ENCODE measurements around the gene RADIL.

RADIL gene

DNA sequence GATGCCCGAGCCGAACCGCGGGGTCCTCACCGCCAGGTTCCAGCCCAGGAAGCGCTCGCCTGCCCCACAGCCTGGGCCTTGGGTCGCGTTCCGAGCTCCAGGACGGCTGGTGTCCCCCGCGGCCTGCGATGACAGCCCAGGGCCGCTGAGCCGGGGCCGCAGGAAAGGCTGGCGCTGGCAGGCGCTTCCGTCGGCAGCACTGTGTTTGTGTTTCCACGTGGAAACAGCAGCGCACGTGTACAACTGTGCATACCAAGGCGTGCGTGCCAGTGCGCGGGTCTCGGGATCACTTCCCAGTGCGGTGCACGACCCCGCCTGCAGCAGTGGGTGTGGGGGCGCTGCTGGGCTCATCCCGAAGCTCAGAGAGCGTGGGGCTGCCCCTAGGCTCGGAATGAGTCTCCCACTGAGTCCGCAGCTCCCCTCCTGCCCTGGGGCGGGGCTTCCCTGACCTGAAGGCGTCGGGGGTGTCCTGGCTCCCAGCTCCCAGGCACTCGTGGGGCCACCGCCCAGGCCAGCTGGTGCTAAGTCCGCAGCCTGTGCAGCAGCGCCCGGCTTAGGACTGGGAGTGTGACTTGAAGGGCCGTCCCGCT, 90.9 kb downstream of the RADIL start:
- peaks cover 0 to 36% of the 10 kb centered on the region in 2 experiments; a peak in 1 of 3 replicates for H3K36me3 ChIP-seq (ENCODE audit: control insufficient read depth in 2 of 2, insufficient read depth in 1 of 2, low read length in 2 of 2)
- ChIA-PET CTCF (interaction anchor here (0.6 to 1.4 kb wide), 2 partner anchors 33 to 181 kb away, joined by 3 to 4 read pairs; no protein-coding TSS in a partner anchor), POLR2A (no interaction called here)
- H3K27ac ChIP-seq (ENCODE audit: extremely low read depth, low read depth, low read length): no peak overlapping the region
- no peak overlapping the region for H3K4me3 ChIP-seq (ENCODE audit: low read depth, low read length)
- no peaks in the 10 kb centered on the region for H3K9me3 ChIP-seq (ENCODE audit: control insufficient read depth, insufficient read depth, low read depth, low read length)
- no peak for TF ChIP-seq ZNF239 (tag by site-specific recombination; IDR thresholded peaks at IDR 0.05)
- TF ChIP-seq ZNF112 (tag by site-specific recombination; IDR thresholded peaks at IDR 0.05): no peak
- TF ChIP-seq ZNF48 (tag by site-specific recombination; IDR thresholded peaks at IDR 0.05): no peak
- TF ChIP-seq, protein P1, sequence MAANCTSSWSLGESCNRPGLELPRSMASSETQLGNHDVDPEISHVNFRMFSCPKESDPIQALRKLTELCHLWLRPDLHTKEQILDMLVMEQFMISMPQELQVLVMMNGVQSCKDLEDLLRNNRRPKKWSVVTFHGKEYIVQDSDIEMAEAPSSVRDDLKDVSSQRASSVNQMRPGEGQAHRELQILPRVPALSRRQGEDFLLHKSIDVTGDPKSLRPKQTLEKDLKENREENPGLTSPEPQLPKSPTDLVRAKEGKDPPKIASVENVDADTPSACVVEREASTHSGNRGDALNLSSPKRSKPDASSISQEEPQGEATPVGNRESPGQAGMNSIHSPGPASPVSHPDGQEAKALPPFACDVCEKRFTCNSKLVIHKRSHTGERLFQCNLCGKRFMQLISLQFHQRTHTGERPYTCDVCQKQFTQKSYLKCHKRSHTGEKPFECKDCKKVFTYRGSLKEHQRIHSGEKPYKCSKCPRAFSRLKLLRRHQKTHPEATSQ (tag by site-specific recombination; IDR thresholded peaks at IDR 0.05): no peak
- TF ChIP-seq, protein P2, sequence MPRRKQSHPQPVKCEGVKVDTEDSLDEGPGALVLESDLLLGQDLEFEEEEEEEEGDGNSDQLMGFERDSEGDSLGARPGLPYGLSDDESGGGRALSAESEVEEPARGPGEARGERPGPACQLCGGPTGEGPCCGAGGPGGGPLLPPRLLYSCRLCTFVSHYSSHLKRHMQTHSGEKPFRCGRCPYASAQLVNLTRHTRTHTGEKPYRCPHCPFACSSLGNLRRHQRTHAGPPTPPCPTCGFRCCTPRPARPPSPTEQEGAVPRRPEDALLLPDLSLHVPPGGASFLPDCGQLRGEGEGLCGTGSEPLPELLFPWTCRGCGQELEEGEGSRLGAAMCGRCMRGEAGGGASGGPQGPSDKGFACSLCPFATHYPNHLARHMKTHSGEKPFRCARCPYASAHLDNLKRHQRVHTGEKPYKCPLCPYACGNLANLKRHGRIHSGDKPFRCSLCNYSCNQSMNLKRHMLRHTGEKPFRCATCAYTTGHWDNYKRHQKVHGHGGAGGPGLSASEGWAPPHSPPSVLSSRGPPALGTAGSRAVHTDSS (tag by site-specific recombination; IDR thresholded peaks at IDR 0.05): no peak
- TF ChIP-seq ZEB2 (tag by site-specific recombination; IDR thresholded peaks at IDR 0.05): no peak
- no peak for TF ChIP-seq ZNF549 (tag by site-specific recombination; IDR thresholded peaks at IDR 0.05)
- no peak for TF ChIP-seq SP3 (tag by site-specific recombination; IDR thresholded peaks at IDR 0.05)
- TF ChIP-seq, protein P3, sequence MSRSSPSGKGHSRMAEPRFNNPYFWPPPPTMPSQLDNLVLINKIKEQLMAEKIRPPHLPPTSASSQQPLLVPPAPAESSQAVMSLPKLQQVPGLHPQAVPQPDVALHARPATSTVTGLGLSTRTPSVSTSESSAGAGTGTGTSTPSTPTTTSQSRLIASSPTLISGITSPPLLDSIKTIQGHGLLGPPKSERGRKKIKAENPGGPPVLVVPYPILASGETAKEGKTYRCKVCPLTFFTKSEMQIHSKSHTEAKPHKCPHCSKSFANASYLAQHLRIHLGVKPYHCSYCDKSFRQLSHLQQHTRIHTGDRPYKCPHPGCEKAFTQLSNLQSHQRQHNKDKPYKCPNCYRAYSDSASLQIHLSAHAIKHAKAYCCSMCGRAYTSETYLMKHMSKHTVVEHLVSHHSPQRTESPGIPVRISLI (tag by site-specific recombination; IDR thresholded peaks at IDR 0.05): no peak
- no peak for TF ChIP-seq ZNF530 (tag by site-specific recombination; IDR thresholded peaks at IDR 0.05; ENCODE audit: low read depth)
- no peak for TF ChIP-seq ZNF629 (tag by site-specific recombination; IDR thresholded peaks at IDR 0.05)
- TF ChIP-seq ZNF610 (tag by site-specific recombination; IDR thresholded peaks at IDR 0.05; ENCODE audit: borderline replicate concordance): no peak
- no peak for TF ChIP-seq ZNF266 (tag by site-specific recombination; IDR thresholded peaks at IDR 0.05; ENCODE audit: low read depth)
- TF ChIP-seq ZNF624 (tag by site-specific recombination; IDR thresholded peaks at IDR 0.05): no peak
- TF ChIP-seq ZNF596 (tag by site-specific recombination; IDR thresholded peaks at IDR 0.05): no peak
- TF ChIP-seq ZNF843 (tag by site-specific recombination; IDR thresholded peaks at IDR 0.05): no peak
- TF ChIP-seq ZNF776 (tag by site-specific recombination; IDR thresholded peaks at IDR 0.05; ENCODE audit: borderline replicate concordance): no peak
- no peak for TF ChIP-seq ZNF404 (tag by site-specific recombination; IDR thresholded peaks at IDR 0.05)
- TF ChIP-seq ZNF175 (tag by site-specific recombination; IDR thresholded peaks at IDR 0.05): no peak
- no peaks in the 10 kb centered on the region; the same call in 1 of the 2 replicates for H3K4me1 ChIP-seq (ENCODE audit: control insufficient read depth, insufficient read depth, low read length)

DNA sequence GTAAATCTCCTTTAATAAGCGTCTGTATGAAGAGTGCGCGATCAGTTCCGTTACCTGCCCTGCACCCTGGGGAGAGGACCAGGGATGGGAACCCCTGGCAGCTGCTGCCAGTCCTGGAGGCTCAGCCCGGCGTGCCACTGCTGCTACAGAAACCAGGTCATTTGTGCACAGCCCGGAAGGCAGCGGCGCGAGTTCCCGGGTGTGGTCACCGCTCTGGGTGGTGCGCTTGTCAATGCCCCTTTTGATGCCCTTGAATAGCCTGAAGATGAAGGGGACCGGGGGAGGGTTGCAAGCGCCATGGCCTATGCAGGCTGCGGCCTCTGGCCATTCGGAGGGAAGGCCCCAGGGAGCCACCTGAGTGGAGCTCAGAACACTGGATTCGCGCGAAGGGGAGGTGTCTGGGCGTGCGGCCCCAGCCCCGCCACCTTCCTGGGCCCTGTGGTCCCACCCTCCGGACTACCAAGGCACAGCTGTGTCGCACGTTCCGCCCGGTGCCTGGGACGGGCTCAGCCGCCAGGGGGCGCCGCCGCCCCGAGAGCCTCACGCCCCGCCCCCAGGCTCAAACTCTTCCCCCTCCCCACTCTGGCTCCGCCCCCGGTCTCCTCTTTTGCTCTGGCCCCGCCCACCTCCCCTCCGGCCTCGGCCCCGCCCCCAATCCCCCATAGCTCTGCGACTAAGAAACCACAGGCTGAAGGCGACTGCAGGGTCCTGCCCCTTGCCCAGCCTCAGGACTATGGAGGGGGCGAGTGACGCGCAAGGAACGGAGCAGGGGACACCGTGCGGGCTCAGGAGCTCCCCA, 91.6 kb downstream of the RADIL start:
- Histone ChIP-seq H3K27ac (ENCODE audit: extremely low read depth, low read depth, low read length) (no peak overlapping the region), H3K4me3 (ENCODE audit: low read depth, low read length) (no peak overlapping the region), H3K9me3 (ENCODE audit: control insufficient read depth, insufficient read depth, low read depth, low read length) (no peaks in the 10 kb centered on the region), H3K4me1 (ENCODE audit: control insufficient read depth, insufficient read depth, low read length) (no peaks in the 10 kb centered on the region; the same call in 1 of the 2 replicates), H3K36me3 (ENCODE audit: control insufficient read depth in 2 of 2, insufficient read depth in 1 of 2, low read length in 2 of 2) (peaks cover 0 to 39% of the 10 kb centered on the region in 2 experiments; a peak in 1 of 3 replicates)
- ChIA-PET POLR2A (no interaction called here), CTCF (interaction anchor here (0.5 to 1.4 kb wide), 5 partner anchors 16 to 1659 kb away, joined by 3 to 4 read pairs (median 3); partner anchors contain the start of gene AP5Z1)
- TF ChIP-seq, protein P4, sequence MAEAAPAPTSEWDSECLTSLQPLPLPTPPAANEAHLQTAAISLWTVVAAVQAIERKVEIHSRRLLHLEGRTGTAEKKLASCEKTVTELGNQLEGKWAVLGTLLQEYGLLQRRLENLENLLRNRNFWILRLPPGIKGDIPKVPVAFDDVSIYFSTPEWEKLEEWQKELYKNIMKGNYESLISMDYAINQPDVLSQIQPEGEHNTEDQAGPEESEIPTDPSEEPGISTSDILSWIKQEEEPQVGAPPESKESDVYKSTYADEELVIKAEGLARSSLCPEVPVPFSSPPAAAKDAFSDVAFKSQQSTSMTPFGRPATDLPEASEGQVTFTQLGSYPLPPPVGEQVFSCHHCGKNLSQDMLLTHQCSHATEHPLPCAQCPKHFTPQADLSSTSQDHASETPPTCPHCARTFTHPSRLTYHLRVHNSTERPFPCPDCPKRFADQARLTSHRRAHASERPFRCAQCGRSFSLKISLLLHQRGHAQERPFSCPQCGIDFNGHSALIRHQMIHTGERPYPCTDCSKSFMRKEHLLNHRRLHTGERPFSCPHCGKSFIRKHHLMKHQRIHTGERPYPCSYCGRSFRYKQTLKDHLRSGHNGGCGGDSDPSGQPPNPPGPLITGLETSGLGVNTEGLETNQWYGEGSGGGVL (tag by site-specific recombination; IDR thresholded peaks at IDR 0.05): no peak
- TF ChIP-seq ZNF792 (tag by site-specific recombination; IDR thresholded peaks at IDR 0.05): no peak
- TF ChIP-seq ZNF623 (tag by site-specific recombination; IDR thresholded peaks at IDR 0.05): no peak
- TF ChIP-seq SP2 (tag by site-specific recombination; IDR thresholded peaks at IDR 0.05): no peak
- TF ChIP-seq SALL2 (tag by site-specific recombination; IDR thresholded peaks at IDR 0.05; ENCODE audit: borderline replicate concordance): no peak
- no peak for TF ChIP-seq ZBTB17 (tag by site-specific recombination; IDR thresholded peaks at IDR 0.05)
- TF ChIP-seq ZNF274 (IDR thresholded peaks at IDR 0.05; ENCODE audit: low read length): no peak
- TF ChIP-seq ZNF274 (tag by site-specific recombination; IDR thresholded peaks at IDR 0.05; ENCODE audit: borderline replicate concordance): no peak
- no peak for TF ChIP-seq MEIS1 (CRISPR knock-in tag; IDR thresholded peaks at IDR 0.05; ENCODE audit: borderline replicate concordance)
- no peak for TF ChIP-seq ZNF132 (tag by site-specific recombination; IDR thresholded peaks at IDR 0.05; ENCODE audit: borderline replicate concordance)
- TF ChIP-seq ZSCAN30 (tag by site-specific recombination; IDR thresholded peaks at IDR 0.05): no peak
- TF ChIP-seq ZNF707 (tag by site-specific recombination; IDR thresholded peaks at IDR 0.05): no peak
